Hypothalamus (tissue), 51 donors: ENCODE results near the gene GSE1.

ENCODE experiments used
- DNase-seq, 51 donors: peaks; one replicate each; lab custom pipeline; 2025; lab: John Stamatoyannopoulos, UW

The GSE1 gene

DNA sequence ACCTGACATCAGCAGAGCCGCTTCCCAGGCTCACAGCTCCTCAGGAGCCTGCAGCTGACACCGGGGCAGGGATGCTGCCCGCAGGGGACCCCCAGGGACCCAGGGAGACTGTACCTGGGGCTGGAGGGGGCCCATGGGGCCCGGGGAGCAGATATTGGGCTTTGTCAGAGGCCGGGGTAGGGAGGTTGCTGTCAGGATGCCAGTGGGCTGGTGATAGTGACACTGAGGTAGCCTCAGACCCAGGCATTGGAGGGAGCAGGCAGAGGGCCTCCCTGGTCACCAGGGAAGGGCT, 15.1 kb downstream of the GSE1 start:
- no peak for DNase-seq

DNA sequence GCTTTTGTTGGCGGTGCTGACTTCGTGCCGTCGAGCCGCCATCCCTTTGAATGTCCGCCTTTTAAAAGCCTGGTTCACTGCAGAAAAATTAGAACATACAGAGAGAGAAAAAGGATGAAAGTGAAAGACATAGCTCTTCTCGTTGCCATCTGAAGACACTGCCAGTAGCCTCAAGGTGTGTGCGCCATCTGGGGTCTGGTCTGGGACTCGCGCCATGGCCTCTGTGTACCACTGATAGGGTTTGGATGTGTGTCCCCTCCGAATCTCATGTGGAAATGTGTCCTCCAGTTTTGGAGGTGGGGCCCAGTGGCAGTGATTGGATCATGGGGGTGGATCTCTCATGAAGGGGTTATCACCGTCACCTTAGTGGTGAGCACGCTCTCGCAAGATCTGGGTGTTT, 15.5 kb downstream of the GSE1 start:
- no peak for DNase-seq

DNA sequence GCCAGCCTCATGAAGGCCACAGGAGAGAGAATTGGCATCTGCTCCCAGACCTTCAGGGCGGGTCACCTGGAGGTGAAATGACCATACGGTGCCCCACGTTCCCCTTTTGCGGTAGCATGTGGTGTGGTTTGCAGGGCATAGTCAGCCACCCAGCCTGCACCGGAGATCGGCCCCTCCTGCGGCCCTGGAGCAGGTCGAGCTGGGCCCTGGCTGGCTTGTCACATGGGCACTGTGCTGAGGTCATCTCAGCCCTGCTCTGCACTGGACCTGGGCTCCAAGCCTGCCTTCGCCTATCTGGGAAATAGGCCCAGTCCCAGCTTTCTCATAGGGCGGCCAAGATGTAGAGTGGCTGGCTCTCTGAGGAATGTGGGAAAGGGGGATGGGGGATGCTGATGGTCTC, 16.2 kb downstream of the GSE1 start:
- peak in 2 of 51 donors; percentile 18 to 23 for DNase-seq

DNA sequence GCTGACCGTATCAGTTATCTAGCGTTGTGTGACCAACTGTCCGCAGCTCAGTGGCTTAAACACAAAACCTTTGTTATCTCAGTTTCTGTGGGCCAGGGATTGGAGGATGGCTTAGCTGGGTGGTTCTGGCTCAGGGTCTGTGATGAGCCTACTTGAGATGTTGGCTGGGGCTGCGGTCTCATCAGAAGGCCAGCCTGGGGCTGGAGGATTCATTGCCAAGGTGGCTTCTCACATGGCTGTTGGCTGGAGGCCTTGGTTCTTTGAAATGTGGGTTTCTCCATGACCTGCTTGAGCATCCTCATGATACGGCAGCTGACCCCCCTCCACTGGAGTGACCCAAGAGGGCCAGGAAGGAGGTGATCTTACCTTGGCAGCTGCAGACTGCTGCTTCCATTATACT, 16.7 kb downstream of the GSE1 start:
- no peak for DNase-seq

DNA sequence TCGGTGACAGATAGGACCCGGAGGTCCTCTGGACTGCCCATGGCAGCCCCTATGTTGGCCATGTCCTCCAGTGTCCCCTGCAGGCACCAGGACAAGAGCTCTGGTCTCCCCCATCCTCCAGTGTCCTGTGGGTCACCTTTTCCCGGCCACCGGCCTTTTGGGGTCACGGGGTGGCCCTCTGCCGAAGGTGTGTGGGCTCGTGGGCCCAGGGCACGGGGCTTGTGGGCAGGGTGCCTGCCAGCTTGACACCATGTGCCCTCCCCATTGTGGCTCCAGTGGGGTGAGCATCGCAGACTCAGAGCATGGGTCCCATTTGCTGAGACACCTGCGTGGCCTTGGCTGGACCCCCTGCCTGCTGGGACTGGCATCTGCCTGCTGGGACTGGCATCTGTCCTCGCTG, 18.1 kb downstream of the GSE1 start:
- no peak for DNase-seq

DNA sequence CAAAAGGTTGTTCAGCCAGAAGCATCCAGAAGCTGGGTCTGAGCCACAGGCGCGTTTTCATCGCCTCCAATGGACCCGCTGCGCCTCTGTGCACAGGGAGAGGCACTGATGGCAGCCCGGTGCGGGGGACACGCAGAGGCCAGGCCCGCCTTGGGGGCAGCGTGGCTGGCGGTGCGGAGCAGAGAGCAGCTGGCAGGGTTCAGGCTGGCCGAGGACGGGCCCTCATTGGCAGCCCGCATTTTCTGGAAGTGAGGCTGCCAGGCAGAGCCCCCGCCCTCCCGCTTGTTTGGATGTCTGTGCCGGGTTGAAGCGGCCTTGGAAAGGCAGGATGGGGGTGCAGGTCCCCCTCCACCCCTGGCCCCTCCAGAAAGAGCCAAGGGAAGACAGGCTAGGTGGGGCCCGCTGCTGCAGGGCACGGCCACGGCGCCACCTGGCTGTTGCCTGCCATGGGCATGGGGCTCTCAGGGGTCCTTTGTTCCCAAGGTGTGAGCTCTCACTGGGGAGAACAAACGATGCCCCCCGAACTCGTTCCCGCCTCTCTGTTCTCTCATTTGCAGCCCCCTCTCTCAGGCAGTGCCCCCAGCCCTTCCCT, 18.8 kb downstream of the GSE1 start:
- peak in 15 of 51 donors; percentile 9 to 37 (median 28) for DNase-seq

DNA sequence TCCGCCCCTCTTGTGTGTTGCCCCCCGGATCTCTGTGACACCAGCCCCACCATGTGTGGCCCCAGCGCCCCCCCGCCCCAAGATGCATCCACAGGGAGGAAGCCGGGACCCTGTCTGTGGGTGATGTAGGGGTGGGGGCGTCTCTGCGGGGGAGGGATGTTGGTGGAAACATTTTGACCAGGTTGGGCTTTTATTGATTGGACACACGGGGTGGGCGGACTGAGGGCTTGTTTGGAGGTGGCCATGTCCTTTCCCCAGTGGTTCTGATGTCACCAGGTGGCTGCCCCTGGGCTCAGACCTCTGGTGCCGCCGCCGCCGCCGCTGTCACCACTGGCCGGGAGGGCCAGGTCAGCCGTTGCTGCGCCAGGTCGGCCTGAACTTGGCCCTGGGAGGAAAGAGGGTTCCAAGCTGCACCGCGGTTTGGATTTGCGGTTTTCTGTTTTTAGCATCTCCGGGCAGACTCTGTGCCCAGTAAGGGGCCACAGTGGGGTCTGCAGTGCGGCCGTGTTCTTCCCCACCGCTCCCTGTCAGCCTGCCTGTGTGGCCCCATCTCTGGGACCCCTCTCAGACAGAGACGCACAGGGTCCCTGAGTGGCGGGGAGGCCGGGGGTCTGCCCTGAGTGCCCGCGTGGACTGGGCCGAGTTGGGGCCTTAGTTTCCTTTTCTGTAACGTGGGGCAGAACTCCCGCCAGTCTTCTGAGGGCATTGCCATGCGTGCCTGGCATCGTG, 19.8 kb downstream of the GSE1 start:
- DNase-seq = no peak

DNA sequence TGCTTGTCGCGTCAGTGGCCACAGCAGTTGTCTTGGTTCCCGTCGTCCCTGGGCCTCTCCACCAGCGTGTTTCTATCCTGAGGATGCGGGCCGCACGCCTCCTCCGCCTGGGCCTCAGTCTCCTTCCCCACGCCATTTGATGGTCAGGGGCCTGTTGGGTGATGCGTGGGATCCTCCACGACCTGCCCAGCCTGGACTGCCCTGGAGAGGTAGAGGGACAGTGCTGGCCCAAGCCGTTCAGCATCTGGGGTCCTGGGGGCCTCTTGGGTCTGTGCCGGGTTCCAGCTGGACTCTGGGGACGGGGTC, 20.3 kb downstream of the GSE1 start:
- DNase-seq = no peak

DNA sequence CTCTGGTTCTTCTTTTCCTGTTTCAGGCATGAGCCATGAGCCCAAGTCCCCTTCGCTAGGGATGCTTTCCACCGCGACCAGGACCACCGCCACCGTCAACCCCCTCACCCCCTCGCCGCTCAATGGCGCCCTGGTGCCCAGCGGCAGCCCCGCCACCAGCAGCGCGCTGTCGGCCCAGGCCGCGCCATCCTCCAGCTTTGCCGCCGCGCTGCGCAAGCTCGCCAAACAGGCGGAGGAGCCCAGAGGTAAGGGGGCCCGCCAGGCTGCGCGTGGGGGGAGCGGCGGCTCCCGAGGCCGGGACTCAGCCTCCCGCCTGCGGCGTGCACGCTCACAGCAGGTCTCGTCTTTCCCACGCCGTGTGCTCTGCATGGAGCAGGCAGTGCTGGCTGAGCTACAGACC, 20.8 kb downstream of the GSE1 start:
- no peak for DNase-seq

DNA sequence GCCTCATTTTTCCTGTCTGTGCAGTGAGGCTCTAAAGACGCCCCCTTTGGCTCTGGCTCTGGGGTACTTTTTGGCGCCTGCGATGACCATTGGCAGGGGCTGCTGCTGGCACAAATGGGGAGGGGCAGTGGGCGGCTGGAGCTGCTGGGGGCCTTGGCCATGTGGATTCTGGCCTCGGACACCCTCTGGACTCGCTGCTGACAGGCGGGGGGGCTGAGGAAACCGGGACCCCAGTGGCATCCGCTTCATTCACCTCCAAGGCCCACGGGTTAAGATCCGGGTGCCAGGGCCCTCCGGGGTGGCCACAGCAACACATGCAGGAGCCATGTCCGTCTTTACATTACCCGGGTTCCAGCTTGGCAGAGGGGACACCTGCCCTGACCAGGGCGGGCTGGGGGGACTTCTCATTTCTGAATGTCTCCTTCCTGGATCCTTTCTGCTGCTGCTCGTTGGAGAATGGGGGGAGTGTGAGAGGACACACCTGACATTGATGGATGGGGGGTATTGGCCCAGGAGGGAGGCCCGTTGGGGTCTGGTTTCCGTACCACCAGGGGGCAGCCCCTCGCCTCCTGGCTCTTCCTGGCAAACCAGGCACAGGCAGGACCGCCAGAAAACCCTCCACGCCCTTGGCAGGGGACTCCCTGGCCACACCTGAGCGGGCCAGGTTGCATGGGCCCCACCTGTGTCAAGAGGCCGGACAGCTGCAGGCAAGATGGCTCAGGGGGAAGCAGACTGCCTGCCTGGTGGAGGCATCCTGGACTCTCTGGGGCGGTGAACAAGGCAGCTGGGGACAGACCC, 21.8 kb downstream of the GSE1 start:
- DNase-seq = no peak

DNA sequence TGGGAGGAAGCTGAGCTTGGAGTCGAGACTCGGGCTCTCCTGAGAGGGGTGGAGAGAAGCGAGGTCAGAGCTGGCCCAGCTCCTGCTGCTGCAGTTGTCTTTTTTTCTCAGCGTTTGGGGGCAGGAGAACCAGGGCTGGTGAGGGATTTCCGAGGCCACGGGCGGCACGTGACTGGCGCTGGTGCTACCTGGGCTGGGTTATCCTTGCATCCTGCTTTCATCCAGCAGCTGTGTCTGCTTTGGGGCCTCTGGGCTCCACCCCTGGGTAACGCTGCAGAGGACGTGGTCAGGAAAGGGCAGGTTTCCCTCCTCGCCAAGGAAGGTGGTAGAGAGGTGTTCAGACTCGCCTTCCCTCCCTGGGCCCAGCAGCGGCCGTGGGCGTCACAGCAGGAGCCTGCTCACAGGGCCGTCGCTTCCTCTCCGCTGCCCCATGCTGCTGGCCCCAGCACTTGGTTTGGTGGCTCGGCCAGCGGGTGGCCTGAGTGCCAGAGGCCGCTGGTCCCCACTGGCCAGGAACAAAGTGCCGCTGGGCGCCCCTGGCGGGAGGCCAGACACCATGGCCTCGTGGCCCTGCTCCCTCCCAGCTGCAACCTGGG, 22.5 kb downstream of the GSE1 start:
- no peak for DNase-seq

DNA sequence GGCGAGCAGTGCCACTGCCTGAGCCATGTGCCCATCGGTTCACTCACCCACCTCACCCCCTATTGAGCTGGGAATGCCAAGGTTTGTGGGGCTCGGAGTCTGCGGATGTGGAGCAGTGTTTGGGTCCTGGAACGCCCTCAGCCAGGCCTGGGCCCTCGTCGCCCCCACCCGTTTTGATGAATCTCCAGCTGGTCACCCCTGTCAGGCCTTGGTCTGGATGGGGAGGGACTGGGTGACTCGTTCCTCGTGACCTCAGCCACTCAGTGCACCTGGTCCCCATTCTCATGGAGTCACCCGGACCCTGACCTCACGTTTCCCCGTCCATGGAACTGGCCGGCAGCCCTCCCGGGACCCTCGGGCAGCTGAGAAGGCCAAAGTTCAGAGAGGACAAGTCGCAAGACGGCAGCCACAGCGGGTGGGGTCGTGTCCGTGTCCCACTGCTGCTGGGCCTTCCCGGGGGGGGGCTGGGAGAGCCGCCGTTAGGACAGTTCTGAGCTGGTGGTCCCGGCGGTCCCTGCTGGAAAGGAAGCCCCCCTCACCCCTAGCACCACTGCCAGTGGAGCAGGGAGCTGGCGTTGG, 23.2 kb downstream of the GSE1 start:
- no peak for DNase-seq

DNA sequence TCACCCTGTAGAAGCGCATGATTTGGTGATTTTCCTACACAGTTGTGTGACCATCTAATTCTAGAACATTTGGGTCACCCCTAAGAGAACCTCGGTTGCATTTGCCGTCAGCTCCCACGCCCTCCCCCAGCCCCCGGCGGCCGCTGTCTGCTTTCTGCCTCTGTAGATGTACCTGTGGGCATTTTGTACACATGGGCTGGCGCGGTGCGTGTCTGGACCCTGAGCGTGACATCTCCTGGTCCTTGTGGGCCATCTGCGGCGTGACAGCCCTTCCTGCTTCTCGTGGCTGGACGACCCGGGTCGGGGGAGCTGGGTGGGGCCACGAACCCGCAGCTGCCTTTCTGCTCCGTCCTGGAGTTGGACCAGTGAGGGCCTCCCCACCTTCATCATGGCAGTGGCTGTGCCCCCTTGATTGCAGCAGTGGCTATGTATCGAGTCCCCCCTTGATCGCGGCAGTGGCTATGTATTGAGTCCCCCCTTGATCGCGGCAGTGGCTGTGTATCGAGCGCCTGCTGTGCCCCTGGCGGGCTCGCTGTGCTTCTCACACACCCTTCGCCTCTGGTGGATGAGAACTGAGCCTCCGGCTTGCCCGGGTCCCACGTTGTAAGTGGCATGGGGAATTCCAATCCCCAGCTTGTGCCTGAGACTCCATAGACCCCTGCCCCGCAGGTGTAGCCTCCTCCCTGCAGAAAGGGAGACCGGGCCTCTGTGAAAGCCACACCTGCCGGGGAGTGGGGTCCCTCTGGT, 24.1 kb downstream of the GSE1 start:
- no peak for DNase-seq

DNA sequence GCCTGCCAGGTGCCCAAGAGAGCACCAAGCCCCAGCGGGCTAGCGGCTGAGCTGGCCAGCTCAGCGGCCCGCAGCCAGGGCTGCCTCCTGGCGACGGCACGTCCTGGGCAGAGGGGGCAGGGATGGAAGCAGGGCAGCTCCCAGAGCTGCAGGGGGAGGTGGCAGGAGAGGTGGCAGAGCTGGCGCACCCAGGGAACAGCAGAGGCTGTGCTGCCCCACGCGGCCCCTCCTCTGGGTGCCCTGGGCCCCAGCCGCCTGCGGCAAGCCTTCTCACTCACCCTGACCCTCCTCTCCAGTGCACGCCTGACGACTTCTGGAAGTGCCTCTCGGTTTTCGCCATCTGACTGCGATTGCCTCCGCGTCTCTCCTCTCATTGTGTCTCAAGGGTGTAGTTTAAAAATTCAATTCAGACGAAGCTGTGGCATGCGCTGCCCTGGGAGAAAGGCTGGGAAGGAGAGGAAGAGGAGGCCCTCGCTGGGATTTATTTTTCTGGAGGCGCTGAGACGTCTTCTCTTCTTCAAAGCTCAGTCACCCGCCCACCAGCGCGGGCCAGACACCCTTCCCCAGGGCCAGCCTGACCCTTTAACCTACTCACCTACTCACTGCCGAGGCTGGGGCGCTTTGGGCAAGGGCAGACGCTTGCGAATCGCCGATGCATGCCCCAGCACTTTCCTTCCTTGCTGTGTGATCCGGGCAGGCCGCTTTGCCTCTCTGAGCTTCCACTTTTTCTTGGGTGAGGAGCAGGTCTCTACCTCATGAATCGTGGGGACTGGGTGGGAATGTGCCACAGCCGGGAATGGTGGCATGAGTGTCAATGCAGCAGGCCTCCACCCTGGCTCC, 24.9 kb downstream of the GSE1 start:
- peak in 21 of 51 donors; percentile 17 to 48 (median 32) for DNase-seq

DNA sequence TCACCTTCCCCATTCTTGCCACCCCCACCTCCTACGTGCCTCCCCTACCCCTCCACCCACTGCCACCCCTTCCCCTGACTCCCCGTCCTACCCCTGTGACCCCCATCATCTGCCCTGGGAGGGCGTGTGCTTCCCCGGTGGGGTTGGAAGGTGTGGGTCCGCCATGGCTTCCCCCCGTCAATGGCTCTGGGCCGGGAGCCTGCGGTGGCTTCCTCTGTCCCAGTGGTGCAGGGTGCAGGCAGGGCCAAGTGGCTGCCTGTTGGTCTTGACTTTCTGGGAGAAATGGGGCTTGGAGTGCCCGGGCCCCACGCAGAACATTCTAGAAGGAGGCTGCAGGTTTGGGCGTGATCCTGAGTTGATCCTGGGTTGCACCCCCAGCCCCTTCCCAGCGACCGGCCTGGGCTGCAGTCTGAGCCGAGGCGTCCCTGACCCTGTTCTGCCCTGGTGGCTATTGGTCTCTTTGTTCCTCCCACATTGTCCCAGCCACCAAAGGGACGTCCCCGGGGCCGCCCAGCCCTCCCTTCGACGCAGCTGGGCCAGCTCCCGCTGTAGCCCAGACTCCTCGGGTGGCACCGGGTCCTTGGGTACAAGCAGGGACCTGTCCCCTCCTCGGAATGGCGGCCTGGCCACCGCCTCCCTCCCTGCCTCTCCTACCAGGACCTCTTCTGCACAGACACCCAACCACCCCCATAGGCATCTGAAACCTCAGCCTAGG, 25.7 kb downstream of the GSE1 start:
- DNase-seq = no peak

DNA sequence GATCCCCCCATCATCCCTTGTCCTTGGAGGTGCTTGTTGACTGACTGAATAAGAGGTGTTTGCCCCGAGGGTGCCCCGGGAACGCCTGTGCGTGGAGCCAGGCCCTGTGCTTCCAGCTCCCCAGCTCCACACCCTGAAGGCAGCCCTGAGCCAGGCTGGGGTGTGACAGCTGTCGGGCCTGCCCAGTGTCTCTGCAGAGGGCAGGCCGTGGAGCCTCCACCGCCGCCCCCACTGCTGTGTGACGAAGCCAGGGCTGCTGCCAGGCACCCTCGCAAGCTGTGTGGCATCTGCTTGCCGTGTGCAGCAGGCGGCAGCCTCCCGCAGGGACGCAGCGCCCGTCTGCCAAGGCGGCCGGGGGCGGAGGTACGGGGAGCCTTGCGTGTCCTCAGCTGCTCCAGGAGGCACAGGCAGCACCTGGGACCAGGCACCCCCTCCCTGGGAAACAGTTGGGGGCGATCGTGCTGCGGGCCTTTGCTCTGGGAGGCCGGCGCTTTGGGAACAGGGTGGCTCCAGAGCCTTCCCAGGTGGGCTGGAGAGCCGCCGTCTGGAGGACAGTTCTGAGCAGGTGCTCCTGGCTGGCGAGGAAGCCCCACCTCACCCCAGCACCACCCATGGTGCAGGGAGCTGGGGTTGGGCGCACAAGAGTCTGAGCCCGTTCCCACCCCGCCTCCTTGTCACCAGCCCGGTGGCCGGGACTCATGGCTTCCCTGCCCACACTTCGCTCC, 26.6 kb downstream of the GSE1 start:
- DNase-seq = peak in 33 of 51 donors; percentile 10 to 68 (median 42)

DNA sequence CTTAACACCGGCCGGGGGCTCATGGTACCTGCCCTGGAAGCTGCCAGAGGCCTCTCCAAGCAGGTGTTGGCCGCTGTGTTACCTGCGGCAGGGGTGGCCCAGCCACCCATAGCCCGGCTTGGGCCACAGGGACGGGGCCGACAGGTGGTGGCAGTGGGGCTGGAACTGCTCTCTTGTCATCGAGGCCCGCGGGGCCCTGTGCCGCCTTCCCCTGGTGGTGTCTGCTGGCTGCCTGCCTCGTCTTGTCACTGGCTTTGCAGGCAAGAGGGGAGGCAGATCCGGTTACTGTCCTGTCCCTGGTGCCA, 27.1 kb downstream of the GSE1 start:
- no peak for DNase-seq

DNA sequence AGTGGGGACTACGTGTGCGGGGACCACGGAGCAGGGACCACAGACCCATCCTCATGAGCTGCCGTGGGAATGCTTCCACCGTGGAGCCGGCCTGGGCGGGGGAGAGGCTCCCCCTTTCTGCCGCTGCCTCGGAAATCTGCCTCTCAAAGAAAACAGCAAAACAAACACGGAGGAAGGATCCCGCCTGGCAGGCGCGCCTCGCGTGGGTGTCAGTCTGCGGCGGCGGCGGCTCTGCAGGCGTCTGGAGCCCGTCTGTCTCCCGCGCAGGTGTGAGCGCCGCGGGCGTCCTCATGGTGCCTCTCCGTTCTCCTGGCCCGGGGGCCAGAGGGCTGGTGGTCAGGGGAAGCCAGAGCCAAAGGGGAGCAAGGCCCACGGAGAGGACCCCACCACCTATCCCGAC, 27.5 kb downstream of the GSE1 start:
- DNase-seq = peak in 1 of 51 donors; percentile 22

DNA sequence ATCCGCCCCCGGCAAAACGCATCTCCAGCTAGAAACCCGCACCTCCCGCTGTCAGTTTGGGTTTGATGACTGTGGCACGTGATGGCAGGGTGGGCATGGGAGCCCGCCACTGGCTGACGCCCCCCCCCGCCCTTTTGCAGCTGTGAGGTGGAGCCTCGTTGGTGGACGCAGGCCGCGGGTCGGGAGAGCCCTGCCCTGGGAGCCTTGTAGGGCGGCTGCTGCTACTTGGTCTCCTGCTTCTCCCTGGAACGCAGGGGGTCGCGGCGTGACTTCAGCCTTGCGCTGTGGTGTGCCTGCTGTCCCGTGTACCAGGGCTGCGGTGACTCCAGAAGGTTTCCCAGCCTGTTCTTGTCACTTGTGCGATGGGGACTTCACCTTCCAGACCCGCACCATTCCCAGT, 28.2 kb downstream of the GSE1 start:
- no peak for DNase-seq
